Measurements from ENCODE around the gene DOK3.

The DOK3 gene

GRCh38 chr5:177550122-177550521 is 40.5 kb upstream of the DOK3 start:
- H3K36me3 ChIP-seq (ENCODE audit: control insufficient read depth in 1 of 2, insufficient read depth in 2 of 2, low read length in 2 of 2): peaks cover 6% of the 10 kb centered on the region in 2 experiments
- H3K4ac ChIP-seq (ENCODE audit: low read depth, low read length): no peak overlapping the region
- no peak overlapping the region for H2AFZ ChIP-seq (ENCODE audit: insufficient read depth, low read length, poor library complexity)
- H3K18ac ChIP-seq (ENCODE audit: low read length): no peak overlapping the region
- H3K4me1 ChIP-seq (ENCODE audit: control insufficient read depth in 1 of 2, insufficient read depth in 2 of 2, low read length in 2 of 2): peaks cover 13 to 27% of the 10 kb centered on the region in 2 experiments
- peaks cover 6% of the 10 kb centered on the region for H3K79me1 ChIP-seq (ENCODE audit: low read length)
- no peak overlapping the region for H4K8ac ChIP-seq (ENCODE audit: low read depth, low read length)
- H3K27me3 ChIP-seq (ENCODE audit: insufficient read depth, low read length): no peaks in the 10 kb centered on the region
- no peak for DNase-seq
- no peak overlapping the region for H2BK12ac ChIP-seq (ENCODE audit: low read length)
- no peak overlapping the region for H3K4me2 ChIP-seq (ENCODE audit: low read length)
- no peak overlapping the region for H2BK120ac ChIP-seq (ENCODE audit: insufficient read depth, low read length, poor library complexity)
- H4K12ac ChIP-seq (ENCODE audit: low read depth, low read length): no peak overlapping the region
- no peak overlapping the region for H2BK5ac ChIP-seq (ENCODE audit: low read depth, low read length, poor library complexity)
- no peak overlapping the region for H2AK5ac ChIP-seq (ENCODE audit: low read length)
- no peak overlapping the region for H3K14ac ChIP-seq (ENCODE audit: low read length)
- H3K23ac ChIP-seq (ENCODE audit: low read length): no peak overlapping the region
- no peak overlapping the region for H3K9ac ChIP-seq (ENCODE audit: low read length)
- H3K4me3 ChIP-seq (ENCODE audit: low read depth, low read length): no peak overlapping the region
- no peak overlapping the region for H4K91ac ChIP-seq (ENCODE audit: low read depth, low read length)
- H3K79me2 ChIP-seq (ENCODE audit: control insufficient read depth, insufficient read depth, low read length, poor library complexity): peaks cover 16% of the 10 kb centered on the region
- H3K9me3 ChIP-seq (ENCODE audit: insufficient read depth, low read depth, low read length): no peaks in the 10 kb centered on the region
- no CpG with 5 or more reads among the region's 1 CpG for WGBS (ENCODE audit: extremely low coverage, insufficient coverage, insufficient read length)
- H3K27ac ChIP-seq (ENCODE audit: low read depth, low read length): no peak overlapping the region

- H4K12ac ChIP-seq (ENCODE audit: low read depth, low read length): no peak overlapping the region
- no peak overlapping the region for H3K4ac ChIP-seq (ENCODE audit: low read depth, low read length)
- no peak overlapping the region for H3K4me2 ChIP-seq (ENCODE audit: low read length)
- no peak for DNase-seq
- H2AFZ ChIP-seq (ENCODE audit: insufficient read depth, low read length, poor library complexity): no peak overlapping the region
- H3K36me3 ChIP-seq (ENCODE audit: control insufficient read depth in 1 of 2, insufficient read depth in 2 of 2, low read length in 2 of 2): peaks cover 6% of the 10 kb centered on the region in 2 experiments
- H3K4me3 ChIP-seq (ENCODE audit: low read depth, low read length): no peak overlapping the region
- H3K9ac ChIP-seq (ENCODE audit: low read length): no peak overlapping the region
- H3K27ac ChIP-seq (ENCODE audit: low read depth, low read length): no peak overlapping the region
- no peak overlapping the region for H2AK5ac ChIP-seq (ENCODE audit: low read length)
- H3K4me1 ChIP-seq (ENCODE audit: control insufficient read depth in 1 of 2, insufficient read depth in 2 of 2, low read length in 2 of 2): peaks cover 15 to 26% of the 10 kb centered on the region in 2 experiments
- H3K9me3 ChIP-seq (ENCODE audit: insufficient read depth, low read depth, low read length): no peaks in the 10 kb centered on the region
- no peak overlapping the region for H3K18ac ChIP-seq (ENCODE audit: low read length)
- H2BK5ac ChIP-seq (ENCODE audit: low read depth, low read length, poor library complexity): no peak overlapping the region
- H3K79me1 ChIP-seq (ENCODE audit: low read length): no peaks in the 10 kb centered on the region
- no peak overlapping the region for H4K8ac ChIP-seq (ENCODE audit: low read depth, low read length)
- no peak overlapping the region for H3K14ac ChIP-seq (ENCODE audit: low read length)
- no peak overlapping the region for H3K23ac ChIP-seq (ENCODE audit: low read length)
- no peak overlapping the region for H4K91ac ChIP-seq (ENCODE audit: low read depth, low read length)
- peaks cover 9% of the 10 kb centered on the region for H3K79me2 ChIP-seq (ENCODE audit: control insufficient read depth, insufficient read depth, low read length, poor library complexity)
- no peak overlapping the region for H2BK12ac ChIP-seq (ENCODE audit: low read length)
- no peaks in the 10 kb centered on the region for H3K27me3 ChIP-seq (ENCODE audit: insufficient read depth, low read length)
- no CpG with 5 or more reads among the region's 1 CpG for WGBS (ENCODE audit: extremely low coverage, insufficient coverage, insufficient read length)
- no peak overlapping the region for H2BK120ac ChIP-seq (ENCODE audit: insufficient read depth, low read length, poor library complexity)
Observed at GRCh38 chr5:177548495-177548894, 38.9 kb upstream of the DOK3 start.

- Histone ChIP-seq H3K4ac (ENCODE audit: low read depth, low read length) (no peak overlapping the region), H3K27ac (ENCODE audit: low read depth, low read length) (no peak overlapping the region), H4K12ac (ENCODE audit: low read depth, low read length) (no peak overlapping the region), H3K14ac (ENCODE audit: low read length) (no peak overlapping the region), H4K8ac (ENCODE audit: low read depth, low read length) (no peak overlapping the region), H2BK12ac (ENCODE audit: low read length) (no peak overlapping the region), H2BK5ac (ENCODE audit: low read depth, low read length, poor library complexity) (no peak overlapping the region), H2BK120ac (ENCODE audit: insufficient read depth, low read length, poor library complexity) (no peak overlapping the region), H3K18ac (ENCODE audit: low read length) (no peak overlapping the region), H3K4me1 (ENCODE audit: control insufficient read depth in 1 of 2, insufficient read depth in 2 of 2, low read length in 2 of 2) (peaks cover 9 to 19% of the 10 kb centered on the region in 2 experiments), H4K91ac (ENCODE audit: low read depth, low read length) (no peak overlapping the region), H3K27me3 (ENCODE audit: insufficient read depth, low read length) (no peaks in the 10 kb centered on the region), H3K4me2 (ENCODE audit: low read length) (no peak overlapping the region), H3K4me3 (ENCODE audit: low read depth, low read length) (no peak overlapping the region), H3K36me3 (ENCODE audit: control insufficient read depth in 1 of 2, insufficient read depth in 2 of 2, low read length in 2 of 2) (peaks cover 2 to 6% of the 10 kb centered on the region in 2 experiments), H3K23ac (ENCODE audit: low read length) (peak overlapping the region; percentile 41), H3K79me2 (ENCODE audit: control insufficient read depth, insufficient read depth, low read length, poor library complexity) (peaks cover 2% of the 10 kb centered on the region), H2AK5ac (ENCODE audit: low read length) (no peak overlapping the region), H2AFZ (ENCODE audit: insufficient read depth, low read length, poor library complexity) (no peak overlapping the region), H3K9me3 (ENCODE audit: insufficient read depth, low read depth, low read length) (no peaks in the 10 kb centered on the region), H3K79me1 (ENCODE audit: low read length) (no peaks in the 10 kb centered on the region), H3K9ac (ENCODE audit: low read length) (no peak overlapping the region)
- no peak for DNase-seq
- no CpG with 5 or more reads among the region's 3 CpGs for WGBS (ENCODE audit: extremely low coverage, insufficient coverage, insufficient read length)
Observed at GRCh38 chr5:177547736-177548135, 38.1 kb upstream of the DOK3 start.

GRCh38 chr5:177546258-177546741 is 36.7 kb upstream of the DOK3 start:
- Histone ChIP-seq H3K4me3 (ENCODE audit: low read depth, low read length) (no peak overlapping the region), H3K27ac (ENCODE audit: low read depth, low read length) (peak overlapping the region; percentile 66), H3K9me3 (ENCODE audit: insufficient read depth, low read depth, low read length) (no peaks in the 10 kb centered on the region), H4K91ac (ENCODE audit: low read depth, low read length) (no peak overlapping the region), H3K4ac (ENCODE audit: low read depth, low read length) (no peak overlapping the region), H3K23ac (ENCODE audit: low read length) (no peak overlapping the region), H4K12ac (ENCODE audit: low read depth, low read length) (no peak overlapping the region), H3K4me1 (ENCODE audit: control insufficient read depth in 1 of 2, insufficient read depth in 2 of 2, low read length in 2 of 2) (peaks cover 8 to 18% of the 10 kb centered on the region in 2 experiments), H3K79me2 (ENCODE audit: control insufficient read depth, insufficient read depth, low read length, poor library complexity) (no peaks in the 10 kb centered on the region), H3K9ac (ENCODE audit: low read length) (no peak overlapping the region), H3K14ac (ENCODE audit: low read length) (no peak overlapping the region), H3K36me3 (ENCODE audit: control insufficient read depth in 1 of 2, insufficient read depth in 2 of 2, low read length in 2 of 2) (peaks cover 3% of the 10 kb centered on the region in 2 experiments), H3K18ac (ENCODE audit: low read length) (no peak overlapping the region), H2BK12ac (ENCODE audit: low read length) (no peak overlapping the region), H2AK5ac (ENCODE audit: low read length) (no peak overlapping the region), H3K4me2 (ENCODE audit: low read length) (no peak overlapping the region), H3K27me3 (ENCODE audit: insufficient read depth, low read length) (no peaks in the 10 kb centered on the region), H3K79me1 (ENCODE audit: low read length) (no peaks in the 10 kb centered on the region), H2BK5ac (ENCODE audit: low read depth, low read length, poor library complexity) (no peak overlapping the region), H4K8ac (ENCODE audit: low read depth, low read length) (no peak overlapping the region), H2BK120ac (ENCODE audit: insufficient read depth, low read length, poor library complexity) (no peak overlapping the region), H2AFZ (ENCODE audit: insufficient read depth, low read length, poor library complexity) (no peak overlapping the region)
- no CpG with 5 or more reads among the region's 1 CpG for WGBS (ENCODE audit: extremely low coverage, insufficient coverage, insufficient read length)
- DNase-seq: peak; percentile 96 to 98

Measured in trophoblast cell (in vitro differentiated cells and primary cell).